NCI-H1436 (cell line): ENCODE results near the gene STPG2.

Source experiments
- DNase-seq: peaks from one replicate; lab custom pipeline; 2025; lab: John Stamatoyannopoulos, UW

The STPG2 gene

DNA sequence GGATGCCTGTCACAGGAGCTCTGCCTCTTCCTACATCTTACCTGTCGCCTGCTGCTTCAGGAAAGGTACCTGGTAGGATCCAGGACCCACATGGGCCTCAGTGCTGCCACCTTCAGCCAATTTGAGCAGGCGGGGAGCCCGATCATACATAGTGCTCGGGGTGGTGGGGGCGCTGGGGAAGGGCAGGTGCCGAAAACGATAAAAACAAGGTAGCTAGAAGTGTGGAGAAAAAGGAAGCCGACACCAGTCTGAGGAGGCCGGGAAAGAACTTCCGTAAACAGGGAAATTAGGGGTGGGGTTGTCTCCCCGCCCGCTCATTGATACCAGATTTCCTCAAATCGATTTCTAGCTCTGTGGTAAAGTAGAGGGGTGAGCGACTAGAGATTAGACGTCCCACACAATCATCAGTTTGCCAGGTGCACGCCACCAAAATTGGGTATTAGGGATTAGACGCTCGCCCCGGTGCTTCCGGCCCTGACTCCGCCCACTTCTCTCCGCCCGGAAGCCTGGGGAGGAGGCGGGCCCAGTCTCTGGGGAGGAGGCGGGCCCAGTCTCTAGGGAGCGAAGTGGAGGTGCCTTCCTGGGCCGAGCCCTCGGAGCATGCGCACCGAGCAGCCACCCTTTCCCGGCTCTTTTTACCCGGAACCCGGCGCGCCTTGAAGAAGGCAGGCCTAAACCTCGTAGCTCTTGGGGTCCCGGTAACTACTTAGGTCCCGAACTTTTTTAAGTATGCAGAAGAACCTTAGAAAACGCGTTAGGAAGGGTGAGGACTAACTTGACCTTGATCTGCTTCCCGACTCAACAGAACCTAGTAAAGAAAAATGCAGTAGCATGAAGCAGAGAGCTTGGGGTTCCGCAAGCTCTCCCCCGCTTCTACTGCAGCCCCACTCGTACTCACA lies at the start of gene STPG2:
STPG2 (minus strand) TSS at position 476 of the 899 bp plus-strand sequence.
- DNase-seq = peak; percentile 94

DNA sequence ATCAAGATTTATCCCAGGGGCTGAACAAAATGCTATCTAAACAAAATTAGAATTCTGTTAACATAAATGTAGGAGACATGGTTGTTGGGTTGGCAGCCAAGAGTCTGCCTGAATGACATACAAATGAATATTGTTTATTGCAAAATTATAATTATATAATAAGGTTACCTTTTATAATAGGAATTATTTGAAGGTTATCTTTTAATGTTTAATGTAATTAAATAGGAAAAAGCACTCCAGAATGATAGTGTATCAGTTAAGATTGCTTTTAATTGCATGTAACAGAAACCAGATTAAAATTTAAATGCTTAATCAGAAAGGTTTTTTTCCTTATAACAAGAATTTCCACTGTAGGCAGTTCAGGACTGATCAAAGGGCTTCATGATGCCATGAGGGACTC lies 42.0 kb upstream of the STPG2 start:
- no peak for DNase-seq

DNA sequence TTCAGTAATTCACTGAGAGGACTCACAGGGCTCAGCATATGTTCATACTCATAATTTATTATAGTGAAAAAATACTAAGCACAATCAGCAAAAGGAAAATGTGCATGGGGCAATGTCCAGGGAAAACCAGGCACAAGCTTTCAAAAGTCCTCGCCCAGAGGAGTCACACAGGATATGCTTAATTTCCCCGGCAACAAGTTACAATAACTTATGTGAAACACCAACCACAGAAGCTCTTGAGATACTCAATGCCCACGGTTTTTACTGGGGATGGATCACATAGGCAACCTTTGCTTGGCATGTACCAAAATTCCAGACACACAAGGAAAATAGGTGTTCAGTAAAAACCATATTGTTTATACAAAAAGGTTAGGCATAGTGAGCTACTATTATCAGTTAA lies 38.5 kb upstream of the STPG2 start:
- no peak for DNase-seq

DNA sequence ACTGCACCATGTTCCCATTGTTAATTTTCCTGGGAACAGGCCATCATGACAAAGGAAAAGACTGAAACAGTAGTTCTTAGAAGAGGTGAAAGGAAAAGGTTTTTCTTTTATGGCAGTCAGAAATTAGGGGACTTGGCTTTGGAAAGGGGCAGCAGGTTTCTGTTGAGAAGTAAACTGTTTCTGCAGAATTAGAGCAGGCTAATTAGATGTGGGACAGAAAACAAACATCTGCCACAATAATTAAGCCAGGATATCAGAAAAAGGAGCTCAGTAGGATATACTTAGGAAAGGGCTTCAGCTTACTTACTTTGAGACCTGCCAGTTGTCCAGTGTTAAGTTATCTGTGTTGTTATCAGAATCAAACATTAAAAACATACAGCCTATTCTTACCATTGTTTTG lies 36.7 kb upstream of the STPG2 start:
- DNase-seq = no peak

DNA sequence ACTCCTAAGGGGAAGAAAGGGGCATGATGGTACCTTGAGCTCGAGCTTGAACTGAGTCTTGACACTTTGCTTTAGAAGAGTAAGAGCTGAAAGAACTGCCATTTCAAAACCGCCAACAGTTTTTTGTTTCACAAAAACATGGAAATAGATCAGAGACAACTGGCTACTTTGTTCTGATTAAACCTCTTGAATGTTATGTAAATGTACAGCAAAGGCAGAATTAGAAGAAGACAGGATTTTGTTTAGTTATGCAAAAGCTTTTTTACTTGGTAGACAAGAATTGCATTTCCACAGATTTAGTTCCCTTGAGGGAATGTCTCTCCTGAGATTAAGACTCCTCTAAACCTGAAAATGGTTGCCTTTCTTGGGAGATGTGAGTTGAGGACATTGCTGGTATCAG lies 33.3 kb upstream of the STPG2 start:
- DNase-seq = no peak

DNA sequence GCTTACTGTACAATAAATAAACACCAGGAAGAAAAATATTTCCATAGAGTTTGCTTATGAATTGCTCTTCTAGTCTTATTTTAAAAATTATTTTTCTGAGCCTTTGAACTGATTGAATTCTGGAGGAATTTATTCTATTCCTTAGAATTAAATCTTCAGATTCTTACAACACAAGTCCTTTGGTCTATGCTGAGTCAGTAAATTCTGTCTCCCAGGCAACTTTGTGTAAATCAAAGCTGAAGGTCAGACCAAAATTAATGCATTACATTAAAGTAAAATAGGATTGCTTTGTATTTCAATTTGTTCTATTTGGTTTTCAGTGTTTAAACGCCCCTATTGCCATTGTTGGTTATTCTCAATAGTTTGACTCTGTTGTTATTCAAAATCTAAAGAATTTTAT lies 26.8 kb upstream of the STPG2 start:
- DNase-seq = no peak

DNA sequence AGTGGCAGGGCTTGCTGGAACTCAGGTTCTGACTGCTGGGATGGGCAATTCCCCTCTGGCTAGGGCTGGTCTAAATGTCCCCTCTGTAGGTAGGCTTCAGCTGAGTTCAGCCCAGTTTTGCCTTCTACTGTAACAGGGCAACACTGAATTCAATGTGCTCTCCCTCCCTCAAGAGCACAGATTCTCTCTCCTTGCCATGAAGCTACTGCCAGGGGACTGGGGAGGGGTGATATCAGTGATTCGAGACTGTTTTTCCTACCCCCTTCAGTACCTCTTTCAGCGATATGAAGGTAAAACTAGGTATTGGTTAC lies 23.4 kb upstream of the STPG2 start:
- no peak for DNase-seq

DNA sequence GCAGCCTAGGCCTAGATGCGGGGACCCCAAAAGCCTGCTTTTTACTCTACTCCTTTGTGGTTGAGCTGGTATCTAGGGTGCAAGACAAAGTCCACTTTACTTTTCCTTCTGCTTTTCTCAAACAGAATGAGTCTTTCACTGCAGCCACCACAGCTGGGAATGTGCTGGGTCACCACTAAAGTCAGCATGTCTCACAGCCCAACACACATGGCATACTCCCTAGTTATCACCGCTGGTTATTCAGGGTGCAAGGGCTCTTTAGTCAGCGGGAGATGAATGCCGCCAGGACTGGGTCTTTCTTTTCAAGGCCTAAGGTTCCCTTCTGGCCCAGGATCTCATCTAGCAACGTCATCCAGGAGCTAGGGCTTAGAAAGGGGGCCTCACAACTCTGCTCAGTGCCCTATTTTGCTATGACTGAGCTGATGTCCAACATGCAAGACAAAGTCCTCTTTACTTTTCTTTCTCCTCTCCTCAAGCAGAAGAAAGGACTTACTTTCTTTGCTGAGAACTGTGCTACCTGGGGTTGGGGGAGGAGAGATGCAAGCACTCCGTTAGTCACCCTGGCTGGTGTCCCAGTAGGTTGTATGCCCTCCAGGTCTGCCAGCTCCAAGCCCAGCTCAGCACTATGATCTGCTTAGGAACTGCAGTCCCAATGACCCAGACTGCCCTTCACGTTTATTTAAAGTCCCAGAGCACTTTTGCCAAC lies 22.9 kb upstream of the STPG2 start:
- no peak for DNase-seq

DNA sequence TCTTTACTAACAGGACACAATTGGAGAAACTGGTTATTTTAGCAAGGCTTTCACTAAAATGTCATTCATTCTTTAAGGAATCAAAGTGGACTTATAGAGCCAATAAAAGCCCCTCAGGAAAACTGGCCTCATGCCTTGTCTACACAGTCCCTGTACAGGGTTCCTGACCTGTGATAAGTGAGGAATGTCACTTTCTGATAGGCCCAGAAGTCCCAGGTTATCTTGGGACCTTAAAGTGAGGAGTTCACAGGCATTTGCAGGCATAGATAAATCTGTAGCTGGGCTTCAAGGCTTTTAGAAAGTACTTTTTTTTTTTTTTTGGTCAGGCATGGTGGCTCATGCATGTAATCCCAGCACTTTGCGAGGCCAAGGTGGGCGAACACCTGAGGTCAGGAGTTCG lies 19.4 kb upstream of the STPG2 start:
- DNase-seq = no peak

DNA sequence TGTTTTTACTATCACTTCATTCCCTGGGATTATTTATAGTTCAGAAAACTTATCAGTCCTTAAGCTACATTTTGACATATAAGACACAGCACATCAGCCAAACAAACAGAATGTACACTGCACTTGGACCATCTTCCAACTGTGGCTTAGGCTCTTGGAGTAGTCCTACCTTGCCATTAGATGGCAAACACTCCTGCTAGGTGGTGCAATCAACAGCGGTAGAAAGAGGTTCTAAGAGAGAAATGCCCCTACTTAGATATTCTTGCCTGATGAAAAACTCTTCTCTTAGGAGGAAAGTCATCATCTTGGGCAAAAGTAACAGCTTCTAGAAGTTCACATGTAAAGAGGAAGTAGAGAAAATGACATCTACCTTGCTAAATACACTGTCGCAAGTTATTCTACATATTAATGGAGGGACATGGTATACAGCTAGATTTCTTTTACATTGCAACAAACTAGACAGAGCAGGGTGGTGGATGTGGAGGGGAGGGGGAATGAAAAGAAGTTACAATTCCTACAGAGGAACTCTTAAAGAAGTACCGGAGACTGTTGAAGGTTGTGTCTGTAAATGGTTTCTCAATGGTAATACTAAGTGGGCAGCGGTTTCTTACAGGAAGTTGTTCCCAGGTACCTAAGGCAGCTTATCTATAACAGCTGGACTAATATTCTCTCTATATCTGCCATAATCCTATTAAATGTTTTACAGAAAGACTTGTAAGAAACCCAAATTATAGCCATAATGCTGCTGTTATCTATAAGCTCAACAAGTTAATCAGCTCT lies 8.1 kb upstream of the STPG2 start:
- DNase-seq = no peak

DNA sequence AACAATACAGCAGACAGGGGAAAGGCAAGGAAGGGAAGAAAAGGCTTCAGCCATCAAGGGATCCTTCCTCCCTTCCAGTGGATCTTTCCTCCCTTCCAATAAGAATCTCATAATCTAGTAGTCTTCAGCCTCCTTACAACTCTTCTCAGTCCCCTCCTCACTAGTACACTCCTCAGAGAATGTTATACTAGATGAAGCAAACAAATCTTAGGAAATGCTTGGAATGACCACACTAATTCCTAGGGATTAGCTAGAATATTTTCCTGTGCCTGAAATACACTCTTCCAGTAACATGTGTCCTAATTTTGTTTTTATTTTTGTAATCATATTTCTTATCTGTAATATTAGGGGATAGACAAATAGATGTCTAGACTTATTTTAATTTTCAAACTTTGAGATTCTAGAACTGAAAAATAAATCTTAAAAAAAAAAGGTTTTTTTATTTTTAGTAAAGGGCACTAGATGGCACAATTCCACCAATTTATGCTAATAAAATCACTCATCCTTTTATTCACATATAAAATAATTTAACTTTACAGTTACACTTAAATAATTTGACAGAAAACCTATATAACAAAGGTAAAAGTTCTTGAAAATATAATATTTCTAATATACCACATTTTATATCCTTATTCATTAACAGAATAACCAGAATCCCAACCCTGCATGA lies 7.0 kb upstream of the STPG2 start:
- no peak for DNase-seq

DNA sequence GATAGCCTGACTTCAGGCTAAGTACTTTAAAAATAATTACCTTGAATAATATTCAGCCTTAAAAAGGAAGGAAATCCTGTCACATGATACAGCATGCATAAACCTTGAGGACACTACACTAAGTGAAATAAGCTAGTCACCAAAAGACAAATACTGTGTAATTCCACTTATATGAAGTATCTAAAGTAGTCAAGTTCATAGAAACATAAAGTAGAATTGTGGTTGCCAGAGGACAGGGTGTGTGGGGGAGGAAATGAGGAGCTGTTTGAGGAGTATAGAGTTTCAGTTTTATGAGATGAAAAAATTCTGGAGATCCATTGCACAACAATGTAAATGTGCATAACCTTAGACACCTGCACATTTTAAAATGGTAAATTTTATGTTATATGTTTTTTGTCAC lies 5.6 kb upstream of the STPG2 start:
- peak; percentile 9 for DNase-seq

DNA sequence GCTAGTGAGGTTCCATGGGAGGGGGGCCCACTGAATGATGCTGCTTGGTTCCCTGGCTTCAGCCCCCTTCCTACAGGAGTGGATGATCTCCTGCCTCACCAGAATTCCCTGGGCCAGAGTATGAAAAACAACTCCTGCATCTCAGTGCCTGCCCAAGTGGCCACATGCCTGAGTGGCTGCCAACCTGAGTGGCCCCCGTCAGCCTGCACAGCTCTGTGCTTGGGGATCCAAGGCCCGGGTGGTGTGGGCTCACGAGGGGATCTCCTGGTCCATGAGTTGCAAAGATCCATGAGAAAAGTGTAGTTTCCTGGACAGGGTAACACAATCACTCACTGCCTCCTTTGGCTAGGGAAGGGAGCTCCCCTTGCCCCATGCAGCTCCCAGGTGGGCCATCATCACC lies 17.1 kb downstream of the STPG2 start:
- DNase-seq = no peak

DNA sequence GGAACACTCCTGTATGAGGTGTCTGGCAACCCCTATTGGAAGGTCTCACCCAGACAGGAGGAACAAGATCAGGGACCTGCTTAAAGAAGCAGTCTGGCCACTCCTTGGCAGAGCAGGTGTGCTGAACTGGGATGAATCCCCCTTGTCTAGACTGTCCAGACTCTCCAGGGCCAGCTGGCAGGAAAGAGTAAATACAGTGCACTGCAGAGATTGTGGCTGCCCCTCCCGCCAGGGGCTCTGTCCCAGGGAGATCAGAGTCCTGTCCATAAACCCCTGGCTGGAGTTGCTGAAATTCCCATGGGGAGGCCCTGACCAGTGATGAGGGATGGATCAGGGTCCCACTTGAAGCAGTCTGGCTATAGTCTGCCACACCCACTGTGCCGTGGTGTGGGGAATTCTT lies 17.7 kb downstream of the STPG2 start:
- DNase-seq = no peak

DNA sequence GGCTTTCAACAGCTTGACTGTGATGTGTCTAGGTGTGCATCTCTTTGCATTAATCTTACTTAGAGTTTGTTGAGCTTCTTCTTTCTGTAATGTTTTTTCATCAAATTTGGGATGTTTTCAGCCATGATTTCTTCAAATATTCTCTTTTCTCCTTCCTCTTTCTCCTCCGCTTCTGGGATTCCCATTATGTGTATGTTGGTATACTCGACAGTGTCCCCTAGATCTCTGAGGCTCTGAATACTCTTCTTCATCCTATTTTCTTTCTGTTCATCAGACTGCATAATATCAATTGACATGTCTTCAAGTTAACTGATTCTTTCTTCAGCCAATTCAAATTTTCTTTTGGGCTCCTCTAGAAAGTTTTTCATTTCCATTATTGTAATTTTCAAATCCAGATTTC lies 25.9 kb downstream of the STPG2 start:
- DNase-seq = no peak

DNA sequence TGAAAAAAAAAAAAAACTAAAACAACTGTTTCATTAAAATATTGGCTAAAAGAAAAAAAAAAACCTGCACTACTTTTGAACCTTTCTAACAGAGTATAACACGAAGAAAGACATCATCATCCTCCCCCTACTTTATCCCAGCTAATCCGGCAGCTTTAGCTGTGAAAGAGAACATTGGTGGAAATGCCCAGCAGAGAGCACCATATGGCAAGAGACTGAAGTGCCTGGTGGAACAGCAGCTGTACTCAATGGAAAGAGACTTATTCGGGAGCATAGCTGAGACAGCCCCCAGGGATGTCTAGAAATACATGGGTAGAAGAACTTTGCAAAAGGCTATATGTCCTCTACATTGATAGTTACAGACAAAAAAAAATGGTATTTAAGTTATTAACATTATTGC lies 30.3 kb downstream of the STPG2 start:
- peak; percentile 0 for DNase-seq

DNA sequence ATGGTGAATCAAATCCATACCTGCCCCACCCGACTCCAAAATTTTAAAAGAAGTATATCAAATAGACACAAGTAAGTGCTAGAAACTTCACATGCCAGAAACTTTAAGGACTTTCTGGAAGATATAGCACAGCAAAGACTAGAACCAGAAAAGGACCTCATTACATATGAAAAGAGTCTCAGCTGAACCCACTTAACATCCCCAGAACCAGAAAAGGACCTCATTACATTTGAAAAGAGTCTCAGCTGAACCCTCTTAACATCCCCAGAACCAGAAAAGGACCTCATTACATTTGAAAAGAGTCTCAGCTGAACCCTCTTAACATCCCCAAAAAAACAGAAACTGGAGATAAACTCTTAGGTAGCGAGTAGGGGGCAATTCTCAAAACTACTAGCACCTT lies 32.3 kb downstream of the STPG2 start:
- no peak for DNase-seq

DNA sequence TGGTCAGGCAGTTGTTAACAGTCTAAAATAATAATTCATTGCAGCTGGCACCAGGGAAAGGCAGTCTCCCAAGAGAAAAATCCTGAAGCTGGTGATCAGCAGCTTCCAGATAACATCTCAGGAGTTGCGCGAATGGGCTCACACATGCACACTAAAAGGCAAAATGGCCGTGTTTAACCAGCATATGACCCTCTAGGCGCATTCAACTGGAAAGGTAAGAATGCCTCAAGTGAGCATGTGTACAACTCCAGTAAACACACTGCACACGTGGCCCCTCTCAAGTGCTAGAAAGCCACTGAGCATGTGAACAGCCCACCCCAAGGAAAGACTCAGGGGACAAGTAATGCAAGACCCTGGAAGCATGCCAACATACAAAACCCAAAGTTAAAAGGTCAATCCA lies 33.1 kb downstream of the STPG2 start:
- DNase-seq = no peak

DNA sequence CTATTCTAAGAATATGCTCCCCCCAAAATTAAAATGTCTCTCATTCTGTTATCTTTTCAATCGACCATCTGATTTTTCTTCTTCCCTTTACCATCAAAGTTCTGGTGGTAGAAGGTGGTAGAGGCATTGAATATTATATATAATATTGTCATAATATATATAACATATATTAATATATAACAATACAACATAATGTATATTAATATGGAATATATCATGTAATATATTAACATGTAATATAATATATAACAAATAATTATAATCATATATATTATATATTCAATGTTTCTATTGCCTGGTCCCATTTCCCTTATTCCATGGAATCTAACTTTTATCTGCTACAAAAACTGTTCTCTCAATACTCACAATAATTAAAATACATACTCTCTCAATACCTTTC lies 40.6 kb downstream of the STPG2 start:
- no peak for DNase-seq

DNA sequence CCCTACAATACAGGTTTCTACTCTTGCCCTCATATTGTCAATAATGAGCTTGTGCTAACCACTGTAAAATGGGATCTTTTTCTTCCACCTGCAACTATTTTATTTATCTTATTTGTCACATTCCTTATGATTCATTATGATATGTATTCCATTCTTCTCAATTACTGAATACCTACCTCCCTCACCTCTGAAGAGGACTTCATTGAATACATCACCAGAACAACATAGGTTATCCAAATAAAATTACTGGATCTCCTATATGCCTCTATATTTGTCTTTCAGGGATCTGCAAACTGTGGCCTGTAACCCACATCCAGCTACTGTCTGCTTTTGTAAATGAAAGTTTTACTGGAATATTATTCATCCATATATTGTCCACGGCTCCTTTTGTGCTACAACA lies 41.3 kb downstream of the STPG2 start:
- no peak for DNase-seq

DNA sequence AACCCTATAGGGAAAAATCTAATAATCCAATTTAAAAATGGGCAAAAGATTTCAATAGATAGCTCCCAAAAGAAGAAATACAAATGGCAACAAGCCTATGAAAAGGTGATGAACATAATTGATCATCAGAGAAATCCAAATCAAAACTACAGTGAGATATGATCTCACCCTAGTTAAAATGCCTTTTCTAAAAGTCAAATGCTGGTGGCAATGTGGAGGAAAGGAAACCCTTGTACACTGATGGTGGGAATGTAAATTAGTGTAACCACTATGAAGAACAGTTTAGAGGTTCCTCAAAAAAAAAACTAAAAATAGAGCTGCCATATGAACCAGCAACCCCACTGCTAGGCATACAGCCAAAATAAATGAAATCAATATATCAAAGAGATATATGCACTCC lies 44.5 kb downstream of the STPG2 start:
- DNase-seq = no peak

DNA sequence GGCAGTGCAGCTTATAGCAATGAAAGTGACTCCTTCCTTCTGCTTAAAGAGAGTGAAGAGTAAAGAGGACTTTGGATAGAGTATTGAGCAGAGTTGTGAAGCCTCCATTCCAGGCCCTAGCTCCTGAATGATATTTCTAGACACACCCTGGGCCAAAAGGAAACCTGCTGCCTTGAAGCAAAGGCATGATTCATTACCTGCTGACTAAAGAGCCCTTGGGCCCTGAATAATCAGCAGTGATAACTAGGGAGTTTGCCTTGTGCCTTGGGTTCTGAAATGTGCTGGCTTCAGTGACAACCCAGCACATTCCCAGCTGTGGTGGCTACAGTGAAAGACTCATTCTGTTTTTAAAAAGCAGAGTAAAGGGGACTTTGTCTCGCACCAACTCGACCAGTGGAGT lies 49.2 kb downstream of the STPG2 start:
- no peak for DNase-seq
